ENCODE data around the gene ZNF668. TPM values are rescaled to one million over a fixed set of nuclear protein-coding genes. Genes with fewer than 3 reads are reported as not detected.
"Not testable (repeated sequence)": the region's sequence is repeated elsewhere in the genome, so short reads cannot be mapped to it uniquely, and the experiment has no call there.

Gene ZNF668
- polyA plus RNA-seq, 5 donors, result 3.6 to 8.1 (median 4.6) TPM

- DNase-seq, result not testable (repeated sequence)
Observed at GRCh38 chr16:31017756-31018155, 56.3 kb downstream of the ZNF668 start.

DNA sequence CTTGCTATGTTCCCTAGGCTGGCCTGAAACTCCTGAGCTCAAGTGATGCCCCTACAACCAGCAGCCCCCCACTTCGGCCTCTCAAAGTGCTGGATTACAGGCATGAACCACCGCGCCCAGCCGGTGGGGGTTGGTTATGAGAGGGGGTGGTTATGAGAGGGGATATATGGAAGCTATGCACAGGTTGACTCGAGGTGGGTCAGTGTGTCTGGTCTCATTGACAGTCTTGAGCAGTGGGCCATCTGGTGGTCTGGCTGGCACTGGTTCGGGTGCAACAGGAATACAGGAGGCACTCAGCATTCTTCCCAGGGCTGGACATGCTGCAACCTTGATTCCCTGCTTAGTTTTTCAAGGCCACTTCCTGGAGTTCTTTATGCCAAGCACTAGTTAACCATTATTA, 58.0 kb downstream of the ZNF668 start:
- no peak for DNase-seq

DNA sequence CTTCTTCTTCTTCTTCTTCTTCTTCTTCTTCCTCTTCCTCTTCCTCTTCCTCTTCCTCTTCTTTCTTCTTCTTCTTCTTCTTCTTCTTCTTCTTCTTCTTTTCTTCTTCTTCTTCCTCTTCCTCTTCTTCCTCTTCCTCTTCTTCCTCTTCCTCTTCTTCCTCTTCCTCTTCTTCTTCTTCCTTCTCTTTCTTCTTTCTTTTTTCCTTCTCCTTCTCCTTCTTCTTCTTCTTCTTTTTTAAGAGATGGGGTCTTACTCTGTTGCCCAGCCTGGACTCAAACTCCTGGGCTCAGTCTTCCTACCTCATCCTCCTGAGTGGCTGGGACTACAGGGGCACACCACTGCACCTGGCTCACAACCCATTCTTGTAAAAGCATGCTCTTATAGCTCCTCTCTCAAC, 60.7 kb downstream of the ZNF668 start:
- DNase-seq, result not testable (repeated sequence)

DNA sequence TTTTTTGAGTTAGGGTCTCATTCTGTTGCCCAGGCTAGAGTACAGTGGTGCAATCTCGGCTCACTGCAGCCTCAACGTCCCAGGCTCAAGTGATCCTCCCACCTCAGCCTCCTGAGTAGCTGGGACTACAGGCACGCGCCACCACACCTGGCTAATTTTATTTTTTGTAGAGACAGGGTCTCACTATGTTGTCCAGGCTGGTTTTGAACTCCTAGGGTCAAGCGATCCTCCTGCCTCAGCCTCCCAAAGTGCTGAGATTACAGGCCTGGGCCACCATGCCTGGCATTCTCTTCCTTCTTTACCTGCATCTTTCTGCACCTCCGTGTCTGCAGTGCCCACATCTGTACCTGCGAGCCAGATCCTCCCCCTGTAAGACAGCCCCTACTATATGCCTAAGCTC, 62.2 kb downstream of the ZNF668 start:
- DNase-seq, result not testable (repeated sequence)

Other genes starting within 250 kb of the ZNF668 start
- 10 to 100 TPM; 37.5 to 61.4 (median 43.5) TPM for gene BCL7C, start 180.2 kb downstream of the ZNF668 start, polyA plus RNA-seq (ENCODE audit: insufficient read depth in 1 of 5, insufficient read length in 5 of 5, low replicate concordance in 1 of 5)
- 10 to 100 TPM in 3 of 5 donors, 1 to 10 TPM in 2; 7.8 to 12.5 (median 10.2) TPM for gene CTF1, start 177.6 kb downstream of the ZNF668 start, polyA plus RNA-seq (ENCODE audit: insufficient read depth in 1 of 5, insufficient read length in 5 of 5, low replicate concordance in 1 of 5)
- 10 to 100 TPM; 13.9 to 29.4 (median 18.1) TPM for gene FBXL19, start 150.7 kb downstream of the ZNF668 start, polyA plus RNA-seq (ENCODE audit: insufficient read depth in 1 of 5, insufficient read length in 5 of 5, low replicate concordance in 1 of 5)
- 10 to 100 TPM; 16.0 to 21.9 (median 19.8) TPM for gene ORAI3, start 125.2 kb downstream of the ZNF668 start, polyA plus RNA-seq (ENCODE audit: insufficient read depth in 1 of 5, insufficient read length in 5 of 5, low replicate concordance in 1 of 5)
- 10 to 100 TPM; 11.5 to 19.7 (median 13.0) TPM for gene SETD1A, start 116.5 kb downstream of the ZNF668 start, polyA plus RNA-seq (ENCODE audit: insufficient read depth in 1 of 5, insufficient read length in 5 of 5, low replicate concordance in 1 of 5)
- gene HSD3B7, start 89.0 kb downstream of the ZNF668 start, polyA plus RNA-seq (ENCODE audit: insufficient read depth in 1 of 5, insufficient read length in 5 of 5, low replicate concordance in 1 of 5), result 1 to 10 TPM; 3.3 to 6.4 (median 4.5) TPM
- gene STX1B, start 63.6 kb downstream of the ZNF668 start, polyA plus RNA-seq (ENCODE audit: insufficient read depth in 1 of 5, insufficient read length in 5 of 5, low replicate concordance in 1 of 5), result under 1 TPM; 0.37 to 0.70 (median 0.43) TPM
- gene STX4, start 40.7 kb downstream of the ZNF668 start, polyA plus RNA-seq (ENCODE audit: insufficient read depth in 1 of 5, insufficient read length in 5 of 5, low replicate concordance in 1 of 5), result 10 to 100 TPM; 33.7 to 48.4 (median 40.5) TPM
- gene ZNF646, start 182 bp upstream of the ZNF668 start, polyA plus RNA-seq (ENCODE audit: insufficient read depth in 1 of 5, insufficient read length in 5 of 5, low replicate concordance in 1 of 5), result 10 to 100 TPM in 4 of 5 donors, 1 to 10 TPM in 1; 9.7 to 13.8 (median 12.7) TPM
- 1 to 10 TPM; 1.1 to 2.1 (median 1.9) TPM for gene PRSS53, start 14.7 kb upstream of the ZNF668 start, polyA plus RNA-seq (ENCODE audit: insufficient read depth in 1 of 5, insufficient read length in 5 of 5, low replicate concordance in 1 of 5)
- 10 to 100 TPM; 61.7 to 78.7 (median 69.5) TPM for gene VKORC1, start 20.6 kb upstream of the ZNF668 start, polyA plus RNA-seq (ENCODE audit: insufficient read depth in 1 of 5, insufficient read length in 5 of 5, low replicate concordance in 1 of 5)
- 10 to 100 TPM; 27.8 to 42.2 (median 36.7) TPM for gene BCKDK, start 34.1 kb upstream of the ZNF668 start, polyA plus RNA-seq (ENCODE audit: insufficient read depth in 1 of 5, insufficient read length in 5 of 5, low replicate concordance in 1 of 5)
- 10 to 100 TPM; 55.8 to 73.0 (median 67.2) TPM for gene KAT8, start 43.4 kb upstream of the ZNF668 start, polyA plus RNA-seq (ENCODE audit: insufficient read depth in 1 of 5, insufficient read length in 5 of 5, low replicate concordance in 1 of 5)
- gene PRSS8, start 61.5 kb upstream of the ZNF668 start, polyA plus RNA-seq (ENCODE audit: insufficient read depth in 1 of 5, insufficient read length in 5 of 5, low replicate concordance in 1 of 5), result 100 to 1,000 TPM in 3 of 5 donors, 10 to 100 TPM in 2; 84.0 to 149 (median 119) TPM
- 1 to 10 TPM; 1.6 to 3.4 (median 2.2) TPM for gene PRSS36, start 75.8 kb upstream of the ZNF668 start, polyA plus RNA-seq (ENCODE audit: insufficient read depth in 1 of 5, insufficient read length in 5 of 5, low replicate concordance in 1 of 5)
- 100 to 1,000 TPM; 673 to 814 (median 691) TPM for gene FUS, start 105.9 kb upstream of the ZNF668 start, polyA plus RNA-seq (ENCODE audit: insufficient read depth in 1 of 5, insufficient read length in 5 of 5, low replicate concordance in 1 of 5)
- gene PYCARD, start 128.5 kb upstream of the ZNF668 start, polyA plus RNA-seq (ENCODE audit: insufficient read depth in 1 of 5, insufficient read length in 5 of 5, low replicate concordance in 1 of 5), result 10 to 100 TPM; 12.7 to 27.8 (median 14.0) TPM
- gene TRIM72, start 139.9 kb upstream of the ZNF668 start, polyA plus RNA-seq (ENCODE audit: insufficient read depth in 1 of 5, insufficient read length in 5 of 5, low replicate concordance in 1 of 5), result 1 to 10 TPM in 1 of 5 donors, under 1 TPM in 4; 0.13 to 2.5 (median 0.15) TPM
- gene PYDC1, start 142.9 kb upstream of the ZNF668 start, polyA plus RNA-seq (ENCODE audit: insufficient read depth in 1 of 5, insufficient read length in 5 of 5, low replicate concordance in 1 of 5), result not detected
- gene ITGAM, start 185.7 kb upstream of the ZNF668 start, polyA plus RNA-seq (ENCODE audit: insufficient read depth in 1 of 5, insufficient read length in 5 of 5, low replicate concordance in 1 of 5), result 1 to 10 TPM; 1.9 to 4.2 (median 3.1) TPM